Bronchus fibroblast of lung (primary cell): Measurements from ENCODE around the gene PPIP5K2. TPM values are rescaled to one million over a fixed set of nuclear protein-coding genes. Genes with fewer than 3 reads are reported as not detected.

Experiments used
- total RNA-seq: library from RNA; depleted of rRNA; stranded (reverse); fragments of >200 nt; gene quantifications from 2 replicates; pipeline ENCODE4 v1.2.3, GENCODE V29; 2015

PPIP5K2 gene
- 24.8 and 27.6 TPM in 2 replicates for total RNA-seq

DNA sequence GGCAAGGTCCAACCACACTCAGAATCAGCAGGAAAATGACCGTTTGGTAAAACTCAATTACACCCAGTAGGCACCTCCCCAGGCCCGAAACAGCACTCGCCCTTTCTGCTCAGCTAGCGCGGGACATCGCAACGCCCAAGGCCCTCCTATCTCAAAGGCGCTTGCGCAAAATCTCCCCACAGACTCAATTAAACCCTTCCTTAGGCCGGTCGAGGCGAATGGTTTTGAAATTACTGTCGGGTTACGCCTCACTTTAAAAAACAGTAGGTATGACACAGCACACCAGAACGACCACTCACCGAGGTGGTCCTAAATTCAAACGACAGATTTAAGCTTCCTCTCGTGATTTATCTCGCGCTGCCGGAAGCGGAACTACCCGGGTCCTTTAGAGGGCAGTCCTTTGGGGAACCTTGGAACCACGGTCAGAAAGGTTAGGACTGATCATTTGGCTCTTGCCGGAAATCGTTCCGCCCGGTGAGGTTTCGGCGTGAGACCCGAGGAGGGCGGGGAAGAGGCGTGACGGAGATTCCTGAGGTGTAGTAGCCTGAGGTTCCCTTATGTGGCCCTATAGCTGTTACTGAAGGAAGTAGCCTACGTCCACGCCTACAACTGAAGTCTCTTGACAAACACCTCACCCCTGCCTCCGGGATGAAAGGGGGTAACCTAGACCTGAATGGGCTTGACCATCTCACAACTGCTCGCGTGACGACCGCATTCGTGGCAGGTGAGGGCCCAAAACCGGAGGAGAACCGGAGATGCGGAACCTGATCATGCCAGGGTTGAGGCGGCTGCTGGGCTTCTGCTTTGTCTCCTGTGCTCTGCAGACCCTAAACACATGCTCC lies at the start of gene PPIP5K2, which contains the start of gene GIN1:
TSS of gene PPIP5K2 (plus strand) at position 537 of the 842 bp plus-strand sequence. CDS start 9,289 bp downstream, outside the sequence.
TSS of gene GIN1 (minus strand) at position 374 of the 842 bp plus-strand sequence. CDS start 11,431 bp downstream, outside the sequence.

GRCh38 chr5:103258368-103258956 lies 138.4 kb downstream of the PPIP5K2 start, which contains the start of gene MACIR:
Gene MACIR, plus strand, starts transcription at chr5:103258763. Its CDS starts 17,157 bp downstream, at chr5:103275920.

Other genes with a start within 250 kb of the PPIP5K2 start
- gene GIN1, start 163 bp upstream of the PPIP5K2 start, total RNA-seq: 2.1 and 3.9 TPM in 2 replicates
- gene MACIR, start 138.5 kb downstream of the PPIP5K2 start, total RNA-seq: 4.5 and 6.4 TPM in 2 replicates